Sigmoid colon (tissue), 7 donors: ENCODE results near the gene ECI1. TPM values are rescaled to one million over a fixed set of nuclear protein-coding genes. Genes with fewer than 3 reads are reported as not detected.

Experiments
- DNase-seq: peaks from one replicate; pipeline ENCODE4 v3.0.0-alpha.2; 2019
- H3K27ac ChIP-seq, 4 donors: fragments of 200-600 bp; sonication (generic); one replicate each; pipeline ENCODE4 v1.5.1; 2016 to 2019; ENCODE audit warnings: mild to moderate bottlenecking in 1 of 4
- H3K27me3 ChIP-seq, 3 donors: fragments of 200-600 bp; sonication (generic); one replicate each; pipeline ENCODE4 v1.5.1; 2019; ENCODE audit warnings: mild to moderate bottlenecking in 1 of 3
- H3K36me3 ChIP-seq, 4 donors: fragments of 200-600 bp; sonication (generic); one replicate each; pipeline ENCODE4 v1.5.1; 2016 to 2019
- H3K4me1 ChIP-seq, 4 donors: fragments of 200-600 bp; sonication (generic); one replicate each; pipeline ENCODE4 v1.5.1; 2017 to 2019
- H3K4me3 ChIP-seq, 4 donors: fragments of 200-600 bp; sonication (generic); one replicate each; pipeline ENCODE4 v1.5.1; 2017 to 2019; ENCODE audit warnings: mild to moderate bottlenecking in 2 of 4, moderate library complexity in 1 of 4
- H3K9me3 ChIP-seq, 4 donors: fragments of 200-600 bp in 3 of 4; sonication (generic) in 3 of 4; one replicate each; pipeline versions ENCODE4 v1.5.1 to v1.6.1; 2013 to 2019
- EP300 ChIP-seq, 4 donors: sonication (generic); formaldehyde crosslinking; IDR thresholded peaks; one replicate each; pipeline ENCODE4 v1.6.1; 2017; ENCODE audit warnings: antibody characterized with exemption in 4 of 4
- POLR2A ChIP-seq, 2 donors: fragments of 450-650 bp; IDR thresholded peaks; one replicate each; pipeline ENCODE4 v1.6.1; 2016; ENCODE audit warnings: antibody characterized with exemption in 2 of 2, mild to moderate bottlenecking in 2 of 2, moderate library complexity in 2 of 2
- POLR2AphosphoS5 ChIP-seq, 4 donors: sonication (generic); formaldehyde crosslinking; IDR thresholded peaks; one replicate each; pipeline ENCODE4 v1.6.1; 2017; ENCODE audit warnings: antibody characterized with exemption in 4 of 4
- WGBS, 2 donors: extraction: QIAGEN DNeasy Blood & Tissue Kit; methylation state at CpG; one replicate each; pipeline ENCODE4 v1.1.7; 2013; 5-methylcytosine and 5-hydroxymethylcytosine counted together
- intact Hi-C: fragments of 100-400 bp; cut with DNase I; formaldehyde crosslinking; loops from one replicate; pipeline ENCODE4 v1.15.1; 2023
- polyA plus RNA-seq, 3 donors: library from polyadenylated mRNA; stranded (reverse); fragments of 200-250 nt; gene quantifications; one replicate each; pipeline ENCODE4 v1.2.3, GENCODE V29; 2013
- total RNA-seq, 4 donors: library from RNA; depleted of rRNA; stranded (reverse); fragments of >200 nt; gene quantifications; one replicate each; pipeline ENCODE4 v1.1.0, GENCODE V29; 2016
- TF ChIP-seq, protein P1 (sequence below), 4 experiments: fragments of 450-650 bp in 3 of 4; fragments of 200-600 bp in 1 of 4; IDR thresholded peaks; one replicate each; pipeline ENCODE4 v1.5.1; 2016 to 2019; ENCODE audit warnings: antibody characterized with exemption in 4 of 4, mild to moderate bottlenecking in 3 of 4, moderate library complexity in 2 of 4
- donor health status: healthy with polysubstance abuse.
- donor health status: Bipolar disorder and iron deficiency.
- donor health status: healthy.

ECI1 gene
- total and polyA plus RNA-seq, 7 donors, result 50.2 to 136 (median 84.8) TPM

DNA sequence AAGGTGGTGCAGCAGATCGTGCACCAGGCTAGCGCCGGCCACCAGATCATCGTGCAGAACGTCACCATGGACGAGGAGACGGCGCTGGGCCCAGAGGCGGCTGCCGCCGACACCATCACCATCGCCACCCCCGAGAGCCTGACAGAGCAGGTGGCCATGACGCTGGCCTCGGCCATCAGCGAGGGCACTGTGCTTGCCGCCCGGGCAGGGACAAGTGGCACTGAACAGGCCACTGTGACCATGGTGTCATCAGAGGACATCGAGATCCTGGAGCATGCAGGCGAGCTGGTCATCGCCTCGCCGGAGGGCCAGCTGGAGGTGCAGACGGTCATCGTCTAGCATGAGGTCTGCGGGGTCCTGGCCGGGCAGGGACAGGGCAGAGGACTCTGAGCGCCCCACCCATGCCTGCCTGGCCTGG is 16.1 kb downstream of the ECI1 start:
- peaks cover 48 to 63% (median 52%) of the 10 kb centered on the region in 4 donors for H3K36me3 ChIP-seq
- no peak overlapping the region for H3K4me3 ChIP-seq
- H3K27me3 ChIP-seq, result peaks cover 17 to 53% (median 26%) of the 10 kb centered on the region in 3 donors
- no peak for DNase-seq
- no peaks in the 10 kb centered on the region for H3K9me3 ChIP-seq
- intact Hi-C loops, result no loop called here
- WGBS, 2 donors, result 87 to 94% methylated on average over 28 of the region's 28 CpGs
- H3K4me1 ChIP-seq, result peaks cover 0 to 27% (median 24%) of the 10 kb centered on the region in 4 donors
- TF ChIP-seq, protein P1, sequence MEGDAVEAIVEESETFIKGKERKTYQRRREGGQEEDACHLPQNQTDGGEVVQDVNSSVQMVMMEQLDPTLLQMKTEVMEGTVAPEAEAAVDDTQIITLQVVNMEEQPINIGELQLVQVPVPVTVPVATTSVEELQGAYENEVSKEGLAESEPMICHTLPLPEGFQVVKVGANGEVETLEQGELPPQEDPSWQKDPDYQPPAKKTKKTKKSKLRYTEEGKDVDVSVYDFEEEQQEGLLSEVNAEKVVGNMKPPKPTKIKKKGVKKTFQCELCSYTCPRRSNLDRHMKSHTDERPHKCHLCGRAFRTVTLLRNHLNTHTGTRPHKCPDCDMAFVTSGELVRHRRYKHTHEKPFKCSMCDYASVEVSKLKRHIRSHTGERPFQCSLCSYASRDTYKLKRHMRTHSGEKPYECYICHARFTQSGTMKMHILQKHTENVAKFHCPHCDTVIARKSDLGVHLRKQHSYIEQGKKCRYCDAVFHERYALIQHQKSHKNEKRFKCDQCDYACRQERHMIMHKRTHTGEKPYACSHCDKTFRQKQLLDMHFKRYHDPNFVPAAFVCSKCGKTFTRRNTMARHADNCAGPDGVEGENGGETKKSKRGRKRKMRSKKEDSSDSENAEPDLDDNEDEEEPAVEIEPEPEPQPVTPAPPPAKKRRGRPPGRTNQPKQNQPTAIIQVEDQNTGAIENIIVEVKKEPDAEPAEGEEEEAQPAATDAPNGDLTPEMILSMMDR (IDR thresholded peaks at IDR 0.05), result no peak
- TF ChIP-seq POLR2A (IDR thresholded peaks at IDR 0.05) (no peak), EP300 (IDR thresholded peaks at IDR 0.05) (no peak)
- no peak overlapping the region for H3K27ac ChIP-seq

DNA sequence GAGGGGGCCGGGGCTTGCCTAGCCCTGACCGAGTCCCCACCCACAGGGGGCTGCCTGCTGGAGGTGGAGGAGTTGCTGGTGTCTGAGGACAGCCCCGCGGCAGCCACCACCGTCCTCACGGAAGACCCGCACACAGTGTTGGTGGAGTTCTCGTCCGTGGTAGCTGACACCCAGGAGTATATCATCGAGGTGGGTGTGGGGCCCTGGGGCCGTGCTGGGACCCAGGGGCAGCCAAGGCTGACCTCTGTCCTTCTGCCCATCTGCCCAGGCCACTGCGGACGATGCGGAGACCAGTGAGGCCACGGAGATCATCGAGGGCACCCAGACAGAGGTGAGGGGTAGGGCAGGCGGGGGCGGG is 16.6 kb downstream of the ECI1 start:
- intact Hi-C loops, result no loop called here
- WGBS, 2 donors, result 92 to 93% methylated on average over 18 of the region's 18 CpGs
- H3K36me3 ChIP-seq, result peaks cover 49 to 63% (median 56%) of the 10 kb centered on the region in 4 donors

DNA sequence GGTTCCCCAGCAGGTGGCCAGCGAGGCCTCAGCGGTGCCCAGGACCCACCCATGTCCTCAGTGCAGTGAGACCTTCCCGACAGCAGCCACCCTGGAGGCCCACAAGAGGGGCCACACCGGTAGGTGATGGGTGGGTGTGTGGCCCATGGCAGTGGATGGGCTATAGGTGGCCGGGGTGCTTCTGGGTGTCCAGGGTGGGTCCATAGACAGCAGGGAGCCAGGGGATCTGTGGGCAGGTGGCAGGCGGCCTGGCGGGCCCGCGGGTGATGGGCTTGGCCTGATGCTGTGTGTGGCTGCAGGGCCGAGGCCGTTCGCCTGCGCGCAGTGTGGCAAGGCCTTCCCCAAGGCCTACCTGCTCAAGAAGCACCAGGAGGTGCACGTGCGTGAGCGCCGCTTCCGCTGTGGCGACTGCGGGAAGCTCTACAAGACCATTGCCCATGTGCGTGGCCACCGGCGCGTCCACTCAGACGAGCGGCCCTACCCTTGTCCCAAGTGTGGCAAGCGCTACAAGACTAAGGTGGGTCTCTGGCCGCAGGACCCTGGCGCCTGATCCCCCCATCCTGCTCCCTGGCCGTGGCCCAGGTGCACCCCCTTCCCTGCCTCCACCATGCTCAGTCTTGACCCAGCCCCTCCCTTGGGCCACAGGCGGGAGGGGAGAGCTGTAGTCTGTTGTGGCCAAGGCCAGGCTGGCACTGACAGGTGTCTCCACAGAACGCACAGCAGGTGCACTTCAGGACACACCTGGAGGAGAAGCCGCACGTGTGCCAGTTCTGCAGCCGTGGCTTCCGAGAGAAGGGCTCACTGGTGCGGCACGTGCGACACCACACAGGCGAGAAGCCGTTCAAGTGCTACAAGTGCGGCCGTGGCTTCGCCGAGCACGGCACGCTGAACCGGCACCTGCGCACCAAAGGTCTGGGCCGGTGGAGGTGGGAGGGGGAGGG is 17.2 kb downstream of the ECI1 start:
- H3K27ac ChIP-seq, result no peak overlapping the region
- WGBS, 2 donors, result 82 to 92% methylated on average over 51 of the region's 51 CpGs
- peaks cover 55 to 68% (median 63%) of the 10 kb centered on the region in 4 donors for H3K36me3 ChIP-seq
- peaks cover 17 to 53% (median 26%) of the 10 kb centered on the region in 3 donors for H3K27me3 ChIP-seq
- H3K4me3 ChIP-seq, result no peak overlapping the region
- H3K9me3 ChIP-seq, result no peaks in the 10 kb centered on the region
- no peak for TF ChIP-seq POLR2A (IDR thresholded peaks at IDR 0.05)
- no peak for TF ChIP-seq POLR2AphosphoS5 (IDR thresholded peaks at IDR 0.05)
- TF ChIP-seq EP300 (IDR thresholded peaks at IDR 0.05), result no peak
- TF ChIP-seq, protein P1 (IDR thresholded peaks at IDR 0.05), result no peak
- H3K4me1 ChIP-seq, result peaks cover 0 to 27% (median 24%) of the 10 kb centered on the region in 4 donors
- intact Hi-C loops, result no loop called here
- DNase-seq, result no peak

More for the DNA sequence above, 16.6 kb downstream of the ECI1 start:
- no peak for DNase-seq
- no peak overlapping the region for H3K27ac ChIP-seq
- H3K4me1 ChIP-seq, result peaks cover 0 to 27% (median 24%) of the 10 kb centered on the region in 4 donors
- no peak for TF ChIP-seq POLR2AphosphoS5 (IDR thresholded peaks at IDR 0.05)
- TF ChIP-seq, protein P1 (IDR thresholded peaks at IDR 0.05), result no peak
- no peak for TF ChIP-seq EP300 (IDR thresholded peaks at IDR 0.05)
- TF ChIP-seq POLR2A (IDR thresholded peaks at IDR 0.05), result no peak
- peaks cover 17 to 53% (median 26%) of the 10 kb centered on the region in 3 donors for H3K27me3 ChIP-seq
- H3K4me3 ChIP-seq, result no peak overlapping the region
- H3K9me3 ChIP-seq, result no peaks in the 10 kb centered on the region

DNA sequence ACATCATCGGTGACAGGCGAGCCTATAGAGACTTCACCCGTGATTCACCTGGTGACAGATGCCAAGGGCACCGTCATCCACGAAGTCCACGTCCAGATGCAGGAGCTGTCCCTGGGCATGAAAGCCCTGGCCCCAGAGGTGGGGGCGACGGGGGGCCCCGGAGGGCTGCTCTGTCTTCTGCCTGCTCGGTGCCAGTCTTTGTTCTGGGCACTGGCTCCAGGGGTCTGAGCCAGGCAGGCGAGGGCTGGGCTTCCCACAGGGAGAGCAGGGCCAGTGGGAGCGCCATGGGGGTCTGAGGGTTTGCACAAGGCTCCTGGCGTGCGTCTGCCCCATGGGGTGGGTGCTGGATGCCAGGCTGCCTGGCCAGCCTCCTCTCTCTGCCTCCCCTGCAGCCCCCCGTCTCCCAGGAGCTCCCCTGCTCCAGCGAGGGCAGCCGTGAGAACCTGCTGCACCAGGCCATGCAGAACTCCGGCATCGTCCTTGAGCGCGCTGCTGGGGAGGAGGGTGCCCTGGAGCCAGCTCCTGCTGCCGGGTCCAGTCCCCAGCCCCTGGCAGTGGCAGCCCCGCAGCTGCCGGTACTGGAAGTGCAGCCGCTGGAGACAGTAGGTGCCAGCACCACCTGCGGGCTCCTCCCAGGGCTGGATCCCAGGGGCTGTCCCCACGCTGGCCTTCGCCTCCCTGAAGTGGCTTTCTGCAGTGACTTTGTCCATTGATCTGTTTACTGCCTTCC is 18.2 kb downstream of the ECI1 start:
- intact Hi-C loops, result no loop called here
- no peak overlapping the region for H3K4me3 ChIP-seq
- peaks cover 17 to 51% (median 26%) of the 10 kb centered on the region in 3 donors for H3K27me3 ChIP-seq
- no peaks in the 10 kb centered on the region for H3K9me3 ChIP-seq
- H3K27ac ChIP-seq, result no peak overlapping the region
- H3K36me3 ChIP-seq, result peaks cover 65 to 77% (median 72%) of the 10 kb centered on the region in 4 donors
- 95% methylated on average over 28 of the region's 28 CpGs for WGBS, 2 donors
- TF ChIP-seq, protein P1 (IDR thresholded peaks at IDR 0.05), result no peak
- TF ChIP-seq POLR2AphosphoS5 (IDR thresholded peaks at IDR 0.05) (no peak), EP300 (IDR thresholded peaks at IDR 0.05) (no peak), POLR2A (IDR thresholded peaks at IDR 0.05) (no peak)
- H3K4me1 ChIP-seq, result peaks cover 0 to 26% (median 24%) of the 10 kb centered on the region in 4 donors
- DNase-seq, result no peak
